Astrocyte of the spinal cord (primary cell): ENCODE results near the gene TFCP2L1.
"Not testable (repeated sequence)": the region's sequence is repeated elsewhere in the genome, so short reads cannot be mapped to it uniquely, and the experiment has no call there.

Source experiments
- DNase-seq: peaks from one replicate; pipeline ENCODE4 v3.0.0; 2011; ENCODE audit warnings: low read depth, low spot score
- H3K4me3 ChIP-seq: 2 replicates; pipeline ENCODE4 v1.5.1; 2011; ENCODE audit warnings: low read depth, mild to moderate bottlenecking, low read length, moderate library complexity
- in situ Hi-C: cut with HindIII; loops from 2 replicates; pipeline ENCODE4 v1.10.0; 2017; ENCODE audit warnings: low sequenced_read_pairs
- TF ChIP-seq, protein P1 (sequence below): IDR thresholded peaks from 2 replicates; pipeline ENCODE4 v1.5.1; 2012; ENCODE audit warnings: low read depth, mild to moderate bottlenecking, low read length, inconsistent platforms

Gene TFCP2L1

DNA sequence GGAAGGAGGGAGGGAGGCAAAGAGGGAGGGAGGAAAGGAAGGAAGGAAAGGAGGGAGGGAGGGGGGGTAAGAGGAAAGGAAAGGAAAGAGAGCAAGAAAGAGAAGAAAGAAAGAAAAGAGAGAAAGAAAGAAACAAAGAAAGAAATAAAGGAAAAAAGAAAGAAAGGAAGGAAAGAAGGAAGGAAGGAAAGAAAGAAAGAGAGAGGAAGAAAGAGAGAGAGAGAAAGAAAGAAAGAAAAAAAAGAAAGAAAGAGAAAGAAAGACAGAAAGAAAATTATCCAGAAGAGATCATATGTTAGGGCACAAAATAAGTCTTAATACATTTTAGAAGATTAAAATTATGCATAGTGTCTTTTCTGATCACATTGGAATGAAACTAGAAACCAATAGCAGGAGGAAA is 24.3 kb upstream of the TFCP2L1 start:
- in situ Hi-C loops = no loop called here
- no peak for DNase-seq
- no peak overlapping the region for H3K4me3 ChIP-seq
- TF ChIP-seq, protein P1, sequence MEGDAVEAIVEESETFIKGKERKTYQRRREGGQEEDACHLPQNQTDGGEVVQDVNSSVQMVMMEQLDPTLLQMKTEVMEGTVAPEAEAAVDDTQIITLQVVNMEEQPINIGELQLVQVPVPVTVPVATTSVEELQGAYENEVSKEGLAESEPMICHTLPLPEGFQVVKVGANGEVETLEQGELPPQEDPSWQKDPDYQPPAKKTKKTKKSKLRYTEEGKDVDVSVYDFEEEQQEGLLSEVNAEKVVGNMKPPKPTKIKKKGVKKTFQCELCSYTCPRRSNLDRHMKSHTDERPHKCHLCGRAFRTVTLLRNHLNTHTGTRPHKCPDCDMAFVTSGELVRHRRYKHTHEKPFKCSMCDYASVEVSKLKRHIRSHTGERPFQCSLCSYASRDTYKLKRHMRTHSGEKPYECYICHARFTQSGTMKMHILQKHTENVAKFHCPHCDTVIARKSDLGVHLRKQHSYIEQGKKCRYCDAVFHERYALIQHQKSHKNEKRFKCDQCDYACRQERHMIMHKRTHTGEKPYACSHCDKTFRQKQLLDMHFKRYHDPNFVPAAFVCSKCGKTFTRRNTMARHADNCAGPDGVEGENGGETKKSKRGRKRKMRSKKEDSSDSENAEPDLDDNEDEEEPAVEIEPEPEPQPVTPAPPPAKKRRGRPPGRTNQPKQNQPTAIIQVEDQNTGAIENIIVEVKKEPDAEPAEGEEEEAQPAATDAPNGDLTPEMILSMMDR = no peak

DNA sequence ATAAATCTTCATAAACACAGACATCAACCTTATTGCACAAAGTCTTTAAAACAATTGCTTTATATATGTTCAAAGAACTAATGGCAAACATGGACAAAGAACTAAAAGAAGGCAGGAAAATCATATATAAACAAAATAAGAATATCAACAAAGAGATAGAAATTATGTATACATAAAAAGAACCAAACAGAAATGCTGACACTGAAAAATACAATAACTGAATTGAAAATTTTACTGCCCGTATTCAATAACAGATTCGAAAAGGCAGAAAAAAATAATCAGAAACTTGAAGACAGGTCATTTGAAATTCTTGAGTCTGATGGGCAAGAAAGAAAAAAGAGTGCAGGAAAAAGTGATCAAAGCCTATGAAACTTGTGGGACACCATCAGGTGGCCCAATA is 22.0 kb upstream of the TFCP2L1 start:
- no peak overlapping the region for H3K4me3 ChIP-seq
- TF ChIP-seq, protein P1 = no peak
- DNase-seq = no peak
- in situ Hi-C loops = no loop called here

DNA sequence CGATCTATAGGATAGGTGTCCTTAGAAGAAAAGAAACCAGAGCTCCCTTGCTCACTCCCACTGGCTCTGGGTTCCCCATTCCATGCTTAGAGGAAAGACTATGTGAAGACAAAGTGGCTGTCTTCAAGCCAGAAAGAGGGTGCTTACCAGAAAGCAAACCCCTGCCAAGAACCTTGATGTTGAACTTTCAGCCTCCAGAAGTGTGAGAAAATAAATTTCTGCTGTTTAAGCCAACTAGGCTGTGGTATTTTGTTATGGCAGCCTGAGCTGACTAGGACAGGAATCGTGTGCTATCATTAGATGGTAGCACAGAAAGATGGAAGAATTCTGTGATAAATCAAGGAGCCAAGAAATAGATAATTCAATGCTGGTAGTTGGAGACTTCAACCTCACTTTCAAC is 19.9 kb upstream of the TFCP2L1 start:
- TF ChIP-seq, protein P1 = no peak
- in situ Hi-C loops = no loop called here
- no peak overlapping the region for H3K4me3 ChIP-seq
- no peak for DNase-seq

DNA sequence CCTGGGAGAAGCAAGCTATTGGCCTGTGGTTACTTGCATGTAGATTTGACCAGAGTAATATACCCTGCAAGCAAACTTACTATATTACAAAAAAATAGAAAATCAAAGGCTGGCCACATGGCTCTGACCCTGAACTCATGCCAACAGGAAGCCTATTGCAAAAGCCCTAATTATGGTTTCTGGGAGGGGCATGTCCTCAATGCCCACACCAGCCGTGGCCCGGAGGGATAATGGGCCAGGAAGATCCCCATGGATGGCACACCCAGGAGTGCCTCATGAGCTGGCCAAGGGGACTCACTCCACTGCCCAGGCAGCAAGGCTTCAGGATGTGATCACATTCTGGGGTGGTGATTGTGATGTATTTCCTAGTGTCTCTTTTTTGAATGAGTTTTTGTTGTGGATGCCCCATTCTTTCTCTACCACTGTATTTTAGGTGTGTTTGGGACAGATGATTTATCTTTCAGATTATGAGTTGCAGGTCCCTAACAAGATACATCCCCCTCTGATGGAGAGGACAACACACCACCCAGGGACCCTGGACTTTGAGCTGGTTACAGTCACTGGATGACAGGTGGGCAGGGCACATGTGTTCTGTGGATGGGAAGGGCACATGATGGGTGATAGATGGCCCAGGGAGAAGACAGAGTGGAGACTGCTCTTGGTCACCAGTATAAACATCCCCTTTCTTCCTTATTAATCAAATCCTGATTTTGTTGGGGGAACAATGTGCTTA is 18.7 kb upstream of the TFCP2L1 start:
- in situ Hi-C loops = no loop called here
- no peak overlapping the region for H3K4me3 ChIP-seq
- no peak for DNase-seq
- TF ChIP-seq, protein P1 = no peak

DNA sequence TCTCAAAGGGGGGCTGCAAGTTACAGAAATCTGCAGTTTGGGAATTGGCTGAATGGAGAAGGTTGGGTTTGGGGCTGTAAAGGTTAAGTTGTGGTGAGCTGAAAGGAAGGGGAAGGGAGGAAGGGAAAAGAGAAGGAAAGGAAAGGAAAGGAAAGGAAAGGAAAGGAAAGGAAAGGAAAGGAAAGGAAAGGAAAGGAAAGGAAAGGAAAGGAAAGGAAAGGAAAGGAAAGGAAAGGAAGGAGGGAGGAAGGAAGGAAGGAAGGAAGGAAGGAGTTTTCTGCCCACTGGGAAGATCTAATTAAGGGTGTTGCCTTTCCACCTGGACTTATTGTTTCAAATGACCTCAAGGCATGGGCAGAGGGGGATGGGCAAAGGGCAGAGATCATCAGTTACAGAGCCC is 16.2 kb upstream of the TFCP2L1 start:
- in situ Hi-C loops, DNase-seq, H3K4me3 ChIP-seq: not testable (repeated sequence)

DNA sequence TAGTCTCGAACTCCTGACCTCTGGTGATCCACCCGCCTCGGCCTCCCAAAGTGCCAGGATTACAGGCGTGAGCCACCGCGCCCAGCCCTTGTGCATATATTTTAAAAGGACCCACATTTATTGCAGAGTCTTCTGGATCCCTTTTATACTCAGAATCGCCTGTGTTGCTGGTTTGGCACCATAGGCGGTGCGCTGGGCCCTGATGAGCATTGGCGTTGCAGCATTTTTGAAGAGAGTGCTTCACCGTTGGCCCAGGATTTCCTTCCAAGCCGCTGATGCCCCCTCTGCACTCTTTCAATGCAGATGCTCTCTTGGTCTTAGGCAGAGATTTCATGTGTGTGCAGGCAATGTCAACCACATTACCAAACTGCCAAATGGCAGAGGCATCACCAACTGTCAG is 13.5 kb upstream of the TFCP2L1 start:
- no peak overlapping the region for H3K4me3 ChIP-seq
- in situ Hi-C loops = no loop called here
- TF ChIP-seq, protein P1 = no peak
- DNase-seq = no peak

DNA sequence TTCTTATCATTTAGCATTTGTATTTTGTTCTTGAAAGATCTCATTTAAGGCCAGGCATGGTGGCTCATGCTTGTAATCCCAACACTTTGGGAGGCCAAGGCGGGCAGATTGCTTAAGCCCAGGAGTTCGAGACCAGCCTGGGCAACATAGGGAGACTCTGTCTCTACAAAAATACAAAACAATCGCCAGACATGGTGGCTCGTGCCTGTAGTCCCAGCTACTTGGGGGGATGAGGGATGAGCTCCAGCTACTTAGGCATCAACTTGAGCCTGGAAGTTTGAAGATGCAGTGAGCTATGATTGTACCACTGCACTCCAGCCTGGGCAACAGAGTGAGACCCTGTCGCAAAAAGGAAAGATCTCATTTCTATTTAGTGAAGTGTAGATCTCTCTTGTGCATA is 12.9 kb upstream of the TFCP2L1 start:
- in situ Hi-C loops, H3K4me3 ChIP-seq: not testable (repeated sequence)

More for the DNA sequence above, 12.9 kb upstream of the TFCP2L1 start:
- DNase-seq = not testable (repeated sequence)
